ENCODE measurements around the gene HTT.

Gene HTT

GRCh38 chr4:3201718-3202702 is 127.5 kb downstream of the HTT start:
- no peak for TF ChIP-seq CTCF (IDR thresholded peaks at IDR 0.05; ENCODE audit: low read depth, low read length)
- peak; percentile 12 to 38 for DNase-seq (ENCODE audit: low read depth in 2 of 2)
- no peak overlapping the region for H3K4me3 ChIP-seq (replicated peaks in 1 of 2; ENCODE audit: low read depth in 2 of 2, low read length in 2 of 2)

- TF ChIP-seq CTCF (IDR thresholded peaks at IDR 0.05; ENCODE audit: low read depth, low read length): no peak
- DNase-seq (ENCODE audit: low read depth in 2 of 2): peak; percentile 5 to 65
- no peak overlapping the region for H3K4me3 ChIP-seq (replicated peaks in 1 of 2; ENCODE audit: low read depth in 2 of 2, low read length in 2 of 2)
Observed at GRCh38 chr4:3202836-3203820, 128.6 kb downstream of the HTT start.

GRCh38 chr4:3203971-3204431 is 129.5 kb downstream of the HTT start:
- H3K4me3 ChIP-seq (replicated peaks in 1 of 2; ENCODE audit: low read depth in 2 of 2, low read length in 2 of 2): no peak overlapping the region
- peak; percentile 54 to 64 for DNase-seq (ENCODE audit: low read depth in 2 of 2)
- TF ChIP-seq CTCF (IDR thresholded peaks at IDR 0.05; ENCODE audit: low read depth, low read length): no peak

GRCh38 chr4:3205995-3206394 is 131.5 kb downstream of the HTT start:
- no peak for DNase-seq (ENCODE audit: low read depth in 2 of 2)
- H3K4me3 ChIP-seq (replicated peaks in 1 of 2; ENCODE audit: low read depth in 2 of 2, low read length in 2 of 2): no peak overlapping the region
- no peak for TF ChIP-seq CTCF (IDR thresholded peaks at IDR 0.05; ENCODE audit: low read depth, low read length)

GRCh38 chr4:3206439-3207100 is 132.1 kb downstream of the HTT start:
- DNase-seq (ENCODE audit: low read depth in 2 of 2): no peak
- no peak overlapping the region for H3K4me3 ChIP-seq (replicated peaks in 1 of 2; ENCODE audit: low read depth in 2 of 2, low read length in 2 of 2)
- no peak for TF ChIP-seq CTCF (IDR thresholded peaks at IDR 0.05; ENCODE audit: low read depth, low read length)

GRCh38 chr4:3207531-3208037 is 133.1 kb downstream of the HTT start:
- peak; percentile 3 for TF ChIP-seq CTCF (IDR thresholded peaks at IDR 0.05; ENCODE audit: low read depth, low read length)
- DNase-seq (ENCODE audit: low read depth in 2 of 2): peak; percentile 49 to 50
- no peak overlapping the region for H3K4me3 ChIP-seq (replicated peaks in 1 of 2; ENCODE audit: low read depth in 2 of 2, low read length in 2 of 2)
